ENCODE measurements around the gene PRR22. TPM values are rescaled to one million over a fixed set of nuclear protein-coding genes. Genes with fewer than 3 reads are reported as not detected.

Gene PRR22
- total RNA-seq, 1 experiment from 2014 or later = 8.1 TPM

DNA sequence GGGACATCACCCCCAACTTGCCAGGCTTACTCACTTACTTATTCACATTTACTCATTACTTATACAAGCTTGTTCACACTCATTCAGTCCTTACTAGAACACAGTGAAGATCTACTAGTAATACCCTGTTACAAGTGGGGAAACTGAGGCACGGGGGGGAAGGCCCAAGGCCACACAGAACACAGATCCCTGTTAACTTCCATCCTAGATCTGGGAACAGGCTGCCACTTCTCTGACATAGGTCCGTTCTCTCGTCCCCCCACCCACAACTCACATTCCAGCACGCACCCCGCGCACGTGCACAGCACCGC lies 18.9 kb upstream of the PRR22 start:
- Histone ChIP-seq H3K4me2 (ENCODE audit: insufficient read depth, insufficient read length, low read length) (peak overlapping the region; percentile 18), H3K14ac (ENCODE audit: insufficient read depth, low read length) (no peak overlapping the region), H2BK5ac (ENCODE audit: insufficient read length, low read length) (no peak overlapping the region), H2BK20ac (ENCODE audit: low read depth, low read length, poor library complexity, severe bottlenecking) (no peak overlapping the region), H2BK120ac (ENCODE audit: low read depth, low read length, poor library complexity, severe bottlenecking) (no peak overlapping the region), H2BK15ac (ENCODE audit: low read depth, low read length) (no peak overlapping the region), H3K27ac (ENCODE audit: insufficient read length, low read depth, low read length) (no peak overlapping the region), H3K9ac (ENCODE audit: extremely low read depth, insufficient read length, low read length) (no peak overlapping the region), H3K4me1 (ENCODE audit: insufficient read depth, low read length) (no peaks in the 10 kb centered on the region), H3K4ac (ENCODE audit: low read depth, low read length) (no peak overlapping the region), H3T11ph (ENCODE audit: low read length) (no peak overlapping the region), H4K5ac (ENCODE audit: insufficient read length, low read depth, low read length) (no peak overlapping the region), H2AK5ac (ENCODE audit: insufficient read length, low read length) (no peak overlapping the region), H4K20me1 (ENCODE audit: control insufficient read depth, insufficient read depth, insufficient read length) (no peaks in the 10 kb centered on the region), H4K91ac (ENCODE audit: insufficient read length, low read depth, low read length) (no peak overlapping the region), H3K79me2 (ENCODE audit: insufficient read depth, low read length) (no peaks in the 10 kb centered on the region), H3K56ac (ENCODE audit: insufficient read length, low read depth, low read length) (no peak overlapping the region), H3K27me3 (ENCODE audit: insufficient read depth, low read length) (no peaks in the 10 kb centered on the region; the same call in 1 of the 2 replicates), H3K23me2 (ENCODE audit: insufficient read length, low read depth, low read length, poor library complexity, severe bottlenecking) (peaks cover 6% of the 10 kb centered on the region), H3K9me3 (ENCODE audit: control insufficient read depth, low read depth, low read length) (no peaks in the 10 kb centered on the region), H3K79me1 (ENCODE audit: insufficient read depth, low read depth, low read length, poor library complexity, severe bottlenecking) (no peaks in the 10 kb centered on the region), H3K18ac (ENCODE audit: insufficient read length, low read depth, low read length) (peak overlapping the region; percentile 47), H4K8ac (replicated peaks; ENCODE audit: insufficient read length, low read depth, low read length) (no peak overlapping the region), H2AFZ (ENCODE audit: low read length) (no peak overlapping the region), H3K23ac (ENCODE audit: insufficient read length, low read depth, low read length) (no peak overlapping the region), H2BK12ac (ENCODE audit: insufficient read length, low read depth, low read length) (no peak overlapping the region)
- TF ChIP-seq, protein P1, sequence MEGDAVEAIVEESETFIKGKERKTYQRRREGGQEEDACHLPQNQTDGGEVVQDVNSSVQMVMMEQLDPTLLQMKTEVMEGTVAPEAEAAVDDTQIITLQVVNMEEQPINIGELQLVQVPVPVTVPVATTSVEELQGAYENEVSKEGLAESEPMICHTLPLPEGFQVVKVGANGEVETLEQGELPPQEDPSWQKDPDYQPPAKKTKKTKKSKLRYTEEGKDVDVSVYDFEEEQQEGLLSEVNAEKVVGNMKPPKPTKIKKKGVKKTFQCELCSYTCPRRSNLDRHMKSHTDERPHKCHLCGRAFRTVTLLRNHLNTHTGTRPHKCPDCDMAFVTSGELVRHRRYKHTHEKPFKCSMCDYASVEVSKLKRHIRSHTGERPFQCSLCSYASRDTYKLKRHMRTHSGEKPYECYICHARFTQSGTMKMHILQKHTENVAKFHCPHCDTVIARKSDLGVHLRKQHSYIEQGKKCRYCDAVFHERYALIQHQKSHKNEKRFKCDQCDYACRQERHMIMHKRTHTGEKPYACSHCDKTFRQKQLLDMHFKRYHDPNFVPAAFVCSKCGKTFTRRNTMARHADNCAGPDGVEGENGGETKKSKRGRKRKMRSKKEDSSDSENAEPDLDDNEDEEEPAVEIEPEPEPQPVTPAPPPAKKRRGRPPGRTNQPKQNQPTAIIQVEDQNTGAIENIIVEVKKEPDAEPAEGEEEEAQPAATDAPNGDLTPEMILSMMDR (conservative IDR thresholded peaks at IDR 0.05) = no peak
- DNase-seq = no peak
- H3K36me3 Mint-ChIP-seq (ENCODE audit: insufficient read depth in 1 of 3, low read depth in 3 of 3) = peaks cover 0 to 4% (median 0%) of the 10 kb centered on the region in 3 experiments; a peak in 2 of 7 replicates
- peak overlapping the region in 1 of 2 experiments; percentile 71; a peak in 3 of 5 replicates for H3K4me3 Mint-ChIP-seq
- H3K4me1 Mint-ChIP-seq = peaks cover 16 to 30% of the 10 kb centered on the region in 2 experiments
- peaks cover 55% of the 10 kb centered on the region for H3K27me3 Mint-ChIP-seq (ENCODE audit: low read depth)
- no CpG with 5 or more reads among the region's 8 CpGs for WGBS (ENCODE audit: extremely low coverage, insufficient read length, low lambda C conversion rate)
- H3K9me3 Mint-ChIP-seq = peaks cover 0 to 4% of the 10 kb centered on the region in 2 experiments; a peak in 3 of 5 replicates
- H3K27ac Mint-ChIP-seq = no peak overlapping the region

Measured in H9 (cell line).